Prostate gland (tissue), 2 donors: ENCODE data around the gene MCOLN1.

Source experiments
- POLR2AphosphoS5 ChIP-seq: sonication (generic); formaldehyde crosslinking; IDR thresholded peaks from one replicate; pipeline ENCODE4 v1.6.1; 2017; ENCODE audit warnings: antibody characterized with exemption
- TF ChIP-seq, protein P1 (sequence below), 4 experiments: fragments of 200-600 bp in 2 of 4; fragments of 450-650 bp in 2 of 4; sonication (generic) in 2 of 4; IDR thresholded peaks; 1 replicate in 3 of 4; 2 replicates in 1 of 4; pipeline ENCODE4 v1.5.1; 2016 to 2019; ENCODE audit warnings: antibody characterized with exemption in 4 of 4, mild to moderate bottlenecking in 2 of 4, moderate library complexity in 2 of 4

- TF ChIP-seq, protein P1, sequence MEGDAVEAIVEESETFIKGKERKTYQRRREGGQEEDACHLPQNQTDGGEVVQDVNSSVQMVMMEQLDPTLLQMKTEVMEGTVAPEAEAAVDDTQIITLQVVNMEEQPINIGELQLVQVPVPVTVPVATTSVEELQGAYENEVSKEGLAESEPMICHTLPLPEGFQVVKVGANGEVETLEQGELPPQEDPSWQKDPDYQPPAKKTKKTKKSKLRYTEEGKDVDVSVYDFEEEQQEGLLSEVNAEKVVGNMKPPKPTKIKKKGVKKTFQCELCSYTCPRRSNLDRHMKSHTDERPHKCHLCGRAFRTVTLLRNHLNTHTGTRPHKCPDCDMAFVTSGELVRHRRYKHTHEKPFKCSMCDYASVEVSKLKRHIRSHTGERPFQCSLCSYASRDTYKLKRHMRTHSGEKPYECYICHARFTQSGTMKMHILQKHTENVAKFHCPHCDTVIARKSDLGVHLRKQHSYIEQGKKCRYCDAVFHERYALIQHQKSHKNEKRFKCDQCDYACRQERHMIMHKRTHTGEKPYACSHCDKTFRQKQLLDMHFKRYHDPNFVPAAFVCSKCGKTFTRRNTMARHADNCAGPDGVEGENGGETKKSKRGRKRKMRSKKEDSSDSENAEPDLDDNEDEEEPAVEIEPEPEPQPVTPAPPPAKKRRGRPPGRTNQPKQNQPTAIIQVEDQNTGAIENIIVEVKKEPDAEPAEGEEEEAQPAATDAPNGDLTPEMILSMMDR (IDR thresholded peaks at IDR 0.05), result no peak
- no peak for TF ChIP-seq POLR2AphosphoS5
Observed at GRCh38 chr19:7552781-7553180, 30.4 kb downstream of the MCOLN1 start.
